HFF-Myc (cell line): Measurements from ENCODE around the gene VPS18.
A peak's percentile ranks its signal among the peaks of the same experiment; 100 is the strongest.
"Not testable (repeated sequence)": the region's sequence is repeated elsewhere in the genome, so short reads cannot be mapped to it uniquely, and the experiment has no call there.

Source experiments
- DNase-seq: peaks from one replicate; pipeline ENCODE4 v3.0.0-alpha.2; 2011; ENCODE audit warnings: low read depth; ENCODE audit errors: extremely low read depth
- H3K4me3 ChIP-seq: replicated peaks from 2 replicates; pipeline ENCODE4 v1.5.1; 2011; ENCODE audit warnings: low read depth, mild to moderate bottlenecking, control low read depth, low read length
- CTCF ChIP-seq: IDR thresholded peaks from 2 replicates; pipeline ENCODE4 v1.5.1; 2012; ENCODE audit warnings: mild to moderate bottlenecking, low read depth, low read length, control low read depth; ENCODE audit errors: missing control alignments

VPS18 gene

GRCh38 chr15:40856746-40857145 lies 37.5 kb upstream of the VPS18 start:
- H3K4me3 ChIP-seq = no peak overlapping the region
- no peak for TF ChIP-seq CTCF
- DNase-seq = no peak

GRCh38 chr15:40857601-40858341 lies 36.5 kb upstream of the VPS18 start:
- no peak overlapping the region for H3K4me3 ChIP-seq
- peak; percentile 43 for DNase-seq
- TF ChIP-seq CTCF = peak; percentile 99

GRCh38 chr15:40858706-40859105 lies 35.5 kb upstream of the VPS18 start:
- H3K4me3 ChIP-seq = no peak overlapping the region
- DNase-seq = no peak
- TF ChIP-seq CTCF = no peak

- DNase-seq = peak; percentile 45
- no peak overlapping the region for H3K4me3 ChIP-seq
- peak; percentile 94 for TF ChIP-seq CTCF
These were observed 34.9 kb upstream of the VPS18 start for GRCh38 chr15:40859206-40859851.

- DNase-seq = not testable (repeated sequence)
These were observed 33.1 kb upstream of the VPS18 start for GRCh38 chr15:40861147-40861546.

GRCh38 chr15:40863660-40864270 lies 30.5 kb upstream of the VPS18 start:
- no peak overlapping the region for H3K4me3 ChIP-seq
- no peak for TF ChIP-seq CTCF
- no peak for DNase-seq

More at GRCh38 chr15:40861147-40861546, 33.1 kb upstream of the VPS18 start:
- not testable (repeated sequence) for H3K4me3 ChIP-seq

GRCh38 chr15:40867199-40867598 lies 27.1 kb upstream of the VPS18 start:
- H3K4me3 ChIP-seq = no peak overlapping the region
- no peak for TF ChIP-seq CTCF

More at GRCh38 chr15:40867199-40867598, 27.1 kb upstream of the VPS18 start:
- no peak for DNase-seq
